Fibroblast of skin of right biceps (primary cell): ENCODE results near the gene XPR1.
"Not testable (repeated sequence)": the region's sequence is repeated elsewhere in the genome, so short reads cannot be mapped to it uniquely, and the experiment has no call there.

ENCODE experiments used
- DNase-seq: peaks from one replicate; pipeline ENCODE4 v3.0.0-alpha.2; 2013

XPR1 gene

GRCh38 chr1:180787628-180788307, 155.9 kb downstream of the XPR1 start:
- no peak for DNase-seq

GRCh38 chr1:180789460-180789859, 157.6 kb downstream of the XPR1 start:
- DNase-seq: no peak

- DNase-seq: not testable (repeated sequence)
Observed at GRCh38 chr1:180791152-180791551, 159.3 kb downstream of the XPR1 start.

- DNase-seq: peak; percentile 33
Observed at GRCh38 chr1:180791806-180792205, 160.0 kb downstream of the XPR1 start.

- peak; percentile 16 for DNase-seq
Observed at GRCh38 chr1:180793451-180793850, 161.6 kb downstream of the XPR1 start.

- no peak for DNase-seq
Observed at GRCh38 chr1:180796897-180797640, 165.2 kb downstream of the XPR1 start.

- no peak for DNase-seq
Observed at GRCh38 chr1:180800945-180801344, 169.1 kb downstream of the XPR1 start.

GRCh38 chr1:180802813-180803212, 171.0 kb downstream of the XPR1 start:
- no peak for DNase-seq

- DNase-seq: no peak
Observed at GRCh38 chr1:180805316-180805715, 173.5 kb downstream of the XPR1 start.

GRCh38 chr1:180811298-180811697, 179.5 kb downstream of the XPR1 start:
- no peak for DNase-seq

GRCh38 chr1:180811886-180812285, 180.1 kb downstream of the XPR1 start:
- DNase-seq: peak; percentile 4

GRCh38 chr1:180814258-180814657, 182.4 kb downstream of the XPR1 start:
- no peak for DNase-seq

GRCh38 chr1:180815188-180815587, 183.4 kb downstream of the XPR1 start:
- DNase-seq: no peak

- no peak for DNase-seq
Observed at GRCh38 chr1:180816132-180816531, 184.3 kb downstream of the XPR1 start.

- no peak for DNase-seq
Observed at GRCh38 chr1:180821970-180822369, 190.1 kb downstream of the XPR1 start.

GRCh38 chr1:180831507-180831906, 199.7 kb downstream of the XPR1 start:
- not testable (repeated sequence) for DNase-seq

GRCh38 chr1:180833180-180833579, 201.4 kb downstream of the XPR1 start:
- not testable (repeated sequence) for DNase-seq

- no peak for DNase-seq
Observed at GRCh38 chr1:180836449-180836848, 204.6 kb downstream of the XPR1 start.

GRCh38 chr1:180837020-180837419, 205.2 kb downstream of the XPR1 start:
- DNase-seq: no peak

GRCh38 chr1:180838535-180838934, 206.7 kb downstream of the XPR1 start:
- DNase-seq: no peak

GRCh38 chr1:180839547-180839946, 207.7 kb downstream of the XPR1 start:
- no peak for DNase-seq

- peak; percentile 28 for DNase-seq
Observed at GRCh38 chr1:180841415-180841814, 209.6 kb downstream of the XPR1 start.

GRCh38 chr1:180842052-180842451, 210.2 kb downstream of the XPR1 start:
- DNase-seq: peak; percentile 81

GRCh38 chr1:180842491-180843275, 210.9 kb downstream of the XPR1 start:
- peak; percentile 17 for DNase-seq
